HG03442 (cell line): ENCODE results near the gene AGRN.
A peak's percentile ranks its signal among the peaks of the same experiment; 100 is the strongest.

Experiments used
- ATAC-seq: cut with Tn5 transposase; IDR thresholded peaks from one replicate; pipeline ENCODE4 v1.9.1; 2021; ENCODE audit warnings: mild to moderate bottlenecking, moderate library complexity; ENCODE audit not compliant: unreplicated experiment

The AGRN gene

GRCh38 chr1:1034439-1034781 is 14.5 kb downstream of the AGRN start:
- no peak for ATAC-seq

GRCh38 chr1:1035291-1035943 is 15.5 kb downstream of the AGRN start:
- no peak for ATAC-seq

- no peak for ATAC-seq
Measured at GRCh38 chr1:1037366-1038327, 17.7 kb downstream of the AGRN start.

- peak; percentile 37 for ATAC-seq
Measured at GRCh38 chr1:1038694-1039093, 18.8 kb downstream of the AGRN start.

GRCh38 chr1:1039145-1039910 is 19.4 kb downstream of the AGRN start:
- no peak for ATAC-seq

- no peak for ATAC-seq
Measured at GRCh38 chr1:1040004-1040991, 20.4 kb downstream of the AGRN start.

- ATAC-seq: no peak
Measured at GRCh38 chr1:1041092-1041523, 21.2 kb downstream of the AGRN start.

- ATAC-seq: no peak
Measured at GRCh38 chr1:1041873-1042272, 22.0 kb downstream of the AGRN start.

GRCh38 chr1:1042835-1043234 is 22.9 kb downstream of the AGRN start:
- ATAC-seq: no peak

- no peak for ATAC-seq
Measured at GRCh38 chr1:1043411-1043810, 23.5 kb downstream of the AGRN start.

GRCh38 chr1:1043921-1044320 is 24.0 kb downstream of the AGRN start:
- no peak for ATAC-seq

- no peak for ATAC-seq
Measured at GRCh38 chr1:1044455-1045078, 24.6 kb downstream of the AGRN start.

- ATAC-seq: no peak
Measured at GRCh38 chr1:1045129-1045528, 25.2 kb downstream of the AGRN start.

- ATAC-seq: no peak
Measured at GRCh38 chr1:1046243-1046642, 26.3 kb downstream of the AGRN start.

- no peak for ATAC-seq
Measured at GRCh38 chr1:1046767-1047166, 26.8 kb downstream of the AGRN start.

- ATAC-seq: no peak
Measured at GRCh38 chr1:1047407-1047806, 27.5 kb downstream of the AGRN start.

- no peak for ATAC-seq
Measured at GRCh38 chr1:1047963-1048362, 28.0 kb downstream of the AGRN start.

GRCh38 chr1:1048765-1049164 is 28.8 kb downstream of the AGRN start:
- no peak for ATAC-seq

GRCh38 chr1:1049318-1050165 is 29.6 kb downstream of the AGRN start:
- no peak for ATAC-seq
